GM21381 (cell line): Measurements from ENCODE around the gene ABL1.

Experiments used
- ATAC-seq: cut with Tn5 transposase; IDR thresholded peaks from one replicate; pipeline ENCODE4 v1.9.1; 2021; ENCODE audit warnings: mild to moderate bottlenecking, moderate library complexity; ENCODE audit not compliant: unreplicated experiment

The ABL1 gene

DNA sequence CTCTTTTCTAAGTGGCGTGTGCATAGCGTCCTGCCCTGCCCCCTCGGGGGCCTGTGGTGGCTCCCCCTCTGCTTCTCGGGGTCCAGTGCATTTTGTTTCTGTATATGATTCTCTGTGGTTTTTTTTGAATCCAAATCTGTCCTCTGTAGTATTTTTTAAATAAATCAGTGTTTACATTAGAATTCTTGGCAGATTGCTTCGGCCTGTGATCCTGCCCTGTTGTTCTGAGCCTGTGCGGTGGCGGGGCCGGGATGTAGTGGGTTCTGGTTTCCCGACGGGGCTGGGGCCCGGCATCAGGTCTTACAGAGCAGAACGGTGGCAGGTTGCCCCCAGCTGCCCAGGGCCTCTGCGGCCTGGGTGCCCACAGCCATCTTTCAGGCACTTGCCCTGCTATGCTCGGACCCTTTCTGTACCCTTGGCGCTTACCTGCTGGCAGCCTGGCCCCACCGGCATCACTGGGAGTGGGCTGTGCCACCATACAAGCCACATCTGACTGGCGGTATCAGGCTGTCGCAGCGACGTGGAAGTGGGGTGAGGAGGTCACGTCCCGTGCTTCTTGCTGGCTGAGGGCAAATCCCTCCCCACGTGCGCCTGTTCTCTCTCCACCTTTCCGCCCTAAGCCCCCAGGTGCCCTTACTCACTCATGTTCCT lies 52.6 kb downstream of the ABL1 start:
- no peak for ATAC-seq

DNA sequence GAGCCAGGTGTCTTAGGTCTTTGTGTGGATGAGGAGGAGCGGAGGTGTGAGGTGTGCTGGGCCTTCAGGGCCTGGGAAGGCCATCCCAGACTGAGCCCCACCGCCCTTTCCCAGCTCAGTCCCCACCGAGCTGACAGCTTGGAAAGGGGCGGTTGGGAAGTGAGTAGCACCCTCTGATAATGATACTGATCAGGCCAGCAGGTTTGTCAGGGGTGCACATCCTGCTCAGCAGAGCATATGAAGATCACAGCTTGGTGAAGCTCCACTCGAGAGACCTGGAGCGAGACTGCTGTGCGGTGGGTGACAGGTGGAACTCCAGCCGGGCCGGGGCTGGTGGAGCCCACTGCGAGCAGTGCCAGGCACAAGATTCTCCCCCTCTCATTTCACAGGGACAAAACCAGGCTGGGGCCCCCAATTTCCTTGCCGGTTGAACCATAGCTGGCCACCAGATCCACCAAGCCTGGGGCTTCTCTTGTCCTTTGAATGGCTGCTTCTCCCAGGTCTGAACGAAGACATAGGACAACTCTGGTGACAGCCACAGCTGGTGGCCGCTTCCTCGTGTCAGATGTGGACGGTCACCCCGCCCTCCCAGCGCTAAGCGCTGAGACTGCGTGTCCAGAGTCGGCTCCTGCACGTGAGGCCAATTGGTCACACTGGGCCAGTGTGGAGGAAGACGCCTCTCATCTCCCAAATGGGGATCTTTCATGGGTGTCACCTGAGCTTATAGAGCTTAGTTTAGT lies 53.3 kb downstream of the ABL1 start:
- no peak for ATAC-seq

DNA sequence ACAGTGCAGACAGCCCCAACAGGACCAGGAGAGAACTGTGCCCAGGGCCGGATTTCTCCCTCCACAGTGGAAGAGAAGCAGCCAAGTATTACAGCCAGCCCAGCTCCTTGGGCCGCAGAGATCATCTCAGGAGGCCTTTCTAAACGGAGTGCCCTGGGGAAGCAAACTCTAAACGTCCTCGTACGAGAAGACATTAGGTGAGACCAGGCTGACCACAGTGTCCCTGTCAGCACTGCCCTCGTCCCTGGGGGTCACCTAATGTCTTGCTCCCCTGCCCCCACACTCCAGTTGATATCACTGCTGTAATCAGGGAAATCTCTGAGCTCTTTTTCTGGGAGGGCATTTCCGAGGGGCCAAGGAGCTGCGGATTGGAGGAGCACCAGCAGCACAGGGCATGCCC lies 55.1 kb downstream of the ABL1 start:
- ATAC-seq, result no peak

DNA sequence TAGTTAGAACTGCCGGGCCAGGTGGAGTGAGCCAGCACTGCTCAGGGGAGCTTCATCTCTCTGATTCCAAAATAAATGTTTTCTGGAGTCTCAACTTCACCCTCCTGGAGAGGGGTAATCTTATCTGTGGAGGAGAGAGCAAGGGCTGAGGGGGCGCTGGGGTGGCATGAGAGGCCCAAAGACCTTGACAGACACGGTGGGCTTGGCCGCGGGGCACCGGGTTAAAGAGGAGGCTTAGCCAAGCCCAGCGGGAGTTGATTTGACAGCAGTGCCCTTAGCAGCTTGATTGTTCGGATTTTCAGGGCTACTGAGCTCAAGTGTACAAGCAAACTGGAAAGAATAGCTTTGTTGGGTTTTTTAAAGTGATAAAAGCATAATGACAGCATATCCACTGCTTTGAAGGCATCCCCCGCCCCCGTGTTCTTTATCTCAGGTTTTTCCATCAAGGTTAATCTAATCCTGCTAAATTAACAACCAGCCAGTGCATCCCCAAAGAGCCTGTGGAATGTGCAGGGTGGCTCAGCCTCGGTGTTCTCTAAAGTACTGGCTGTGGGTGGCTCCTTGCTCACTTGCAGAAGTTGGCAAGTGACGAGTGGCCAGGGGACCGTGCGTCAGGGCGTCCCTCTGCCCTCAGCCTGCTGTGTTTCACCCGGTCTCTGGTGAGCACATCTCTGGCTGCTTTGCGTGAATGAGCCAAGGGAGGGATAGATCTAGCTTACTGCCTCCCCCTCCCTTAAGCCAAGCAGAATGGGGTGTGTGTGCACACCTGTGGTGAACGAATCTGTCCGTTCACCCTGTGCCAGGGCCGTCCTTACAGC lies 56.0 kb downstream of the ABL1 start:
- no peak for ATAC-seq

DNA sequence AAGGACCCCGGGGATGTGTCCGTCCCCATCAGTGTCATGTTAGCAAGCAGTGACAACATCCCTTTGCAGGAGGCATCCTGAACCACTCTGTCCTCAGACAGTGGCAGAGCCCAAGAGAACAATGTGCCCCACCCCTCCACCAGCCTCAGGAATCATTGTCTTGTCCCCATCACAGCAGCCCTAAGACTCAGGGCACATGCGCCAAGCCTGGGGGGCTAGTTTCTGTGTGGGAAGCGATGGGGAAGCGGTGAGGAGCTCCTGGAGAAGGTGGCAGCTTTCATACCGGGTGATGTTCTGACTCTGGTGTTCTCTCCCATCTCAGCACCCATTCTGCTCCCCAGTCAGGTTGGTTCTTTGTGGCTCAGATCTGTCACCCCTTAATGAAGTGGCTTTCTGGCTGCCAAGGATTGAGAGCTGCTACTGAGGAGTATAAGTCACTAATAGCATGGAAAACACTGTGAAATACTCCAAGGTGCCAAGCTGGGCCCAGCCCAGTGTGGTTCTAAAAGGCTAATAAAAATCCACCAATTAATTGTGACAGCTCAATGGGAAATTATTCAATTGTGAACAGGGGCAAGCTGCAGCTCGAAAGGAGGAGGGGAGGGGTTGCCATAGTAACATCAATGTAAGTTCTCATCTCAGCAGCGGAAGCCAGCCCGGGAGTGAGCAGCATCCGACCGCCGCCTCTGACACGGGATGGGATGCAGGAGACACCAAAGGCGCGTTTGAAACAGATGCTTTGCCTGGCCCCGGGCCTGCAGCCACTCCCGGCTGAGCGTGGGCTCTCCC lies 56.8 kb downstream of the ABL1 start:
- ATAC-seq, result no peak

DNA sequence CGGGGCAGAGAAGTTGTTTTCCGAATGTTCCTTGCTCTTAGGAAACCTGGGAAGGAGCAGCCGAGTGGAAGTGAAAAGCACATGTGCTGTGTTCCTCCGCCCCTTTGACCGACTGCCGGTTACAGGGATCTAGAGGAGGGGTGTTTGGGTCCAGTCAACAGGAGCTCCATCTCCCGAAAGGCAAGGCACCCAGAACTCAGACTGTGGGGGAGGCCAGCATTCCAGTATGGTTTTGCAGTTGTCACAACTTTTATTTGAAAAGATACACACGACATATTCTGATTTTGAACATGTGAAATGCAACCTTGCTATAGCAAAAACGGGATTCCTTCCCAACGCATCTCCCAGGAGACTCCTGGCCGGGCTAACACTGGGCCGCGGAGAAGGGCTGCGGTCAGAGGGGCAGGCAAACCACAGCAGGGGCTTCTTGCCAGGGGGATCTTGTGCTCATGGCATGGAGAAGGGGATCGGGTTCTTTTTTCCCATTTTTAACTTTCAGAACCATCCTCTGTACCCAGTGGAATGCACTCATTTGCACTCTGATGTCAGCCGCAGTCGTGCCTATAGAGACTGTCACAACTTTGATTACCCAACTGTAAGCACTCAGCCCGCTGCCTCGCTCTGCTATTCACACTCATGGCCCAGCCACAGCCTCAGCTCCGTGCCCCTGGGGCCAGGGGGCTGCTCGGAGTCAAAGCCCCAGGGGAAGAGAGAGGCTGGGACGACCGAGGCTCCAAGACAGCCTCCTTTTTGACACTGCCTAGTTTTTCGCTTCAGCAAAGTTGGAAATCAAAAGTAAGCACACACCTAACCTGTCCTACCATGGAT lies 57.6 kb downstream of the ABL1 start:
- no peak for ATAC-seq

DNA sequence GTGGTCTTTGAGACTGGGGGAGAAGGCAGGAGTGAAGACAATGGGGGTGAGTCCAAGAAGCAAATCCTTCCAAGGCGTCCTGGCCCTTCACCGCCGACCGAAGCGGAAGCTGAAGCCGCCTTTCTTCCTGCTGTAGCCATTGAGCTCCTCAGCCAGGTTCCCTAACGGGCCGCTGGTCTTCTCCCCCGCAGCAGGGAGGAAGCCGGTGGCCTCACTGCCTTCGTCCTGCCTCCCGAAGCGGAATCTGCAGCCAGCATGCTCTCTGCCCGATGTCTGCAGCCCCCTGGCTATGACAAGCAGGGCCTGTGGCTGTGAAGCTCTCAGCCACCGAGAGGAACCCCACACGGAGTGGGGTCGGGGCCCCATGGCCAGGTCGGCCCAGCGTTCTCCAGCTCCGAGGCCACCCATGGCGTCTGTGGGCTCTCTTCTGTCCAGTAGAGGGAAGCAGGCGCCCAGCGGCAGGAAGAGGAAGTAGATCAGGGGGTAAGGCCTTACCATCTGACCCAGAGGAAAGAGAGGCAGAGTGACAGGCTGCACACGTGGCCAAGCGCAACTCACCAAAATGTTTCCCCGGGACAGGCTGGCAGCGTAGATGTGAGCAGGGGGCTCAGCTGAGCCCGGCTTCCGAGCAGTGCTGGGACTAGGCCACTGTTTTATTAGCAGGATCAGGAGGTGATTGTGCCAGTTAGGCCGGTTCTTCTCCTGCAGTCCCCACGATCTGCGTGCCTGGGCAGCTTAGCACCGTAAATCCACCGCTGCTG lies 58.5 kb downstream of the ABL1 start:
- ATAC-seq, result no peak

DNA sequence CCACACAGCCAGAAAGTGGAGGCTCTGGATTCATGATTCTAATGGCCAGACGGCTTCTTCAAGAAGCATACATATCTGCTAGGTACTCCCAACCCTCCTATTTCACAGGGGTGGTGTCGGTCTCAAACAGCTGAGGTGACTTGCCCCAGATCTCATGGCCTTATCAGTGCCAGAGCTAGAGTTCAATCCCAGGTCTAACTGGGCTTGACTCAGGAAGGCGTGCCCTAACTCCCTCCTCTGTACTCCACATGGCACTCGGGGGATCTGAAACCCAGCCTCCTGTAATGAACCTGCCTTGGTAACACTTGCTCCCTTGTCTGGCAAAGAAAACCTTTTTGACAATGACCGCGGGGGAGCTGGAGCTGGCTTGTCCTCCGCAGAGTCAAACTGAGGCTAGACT lies 59.5 kb downstream of the ABL1 start:
- no peak for ATAC-seq

DNA sequence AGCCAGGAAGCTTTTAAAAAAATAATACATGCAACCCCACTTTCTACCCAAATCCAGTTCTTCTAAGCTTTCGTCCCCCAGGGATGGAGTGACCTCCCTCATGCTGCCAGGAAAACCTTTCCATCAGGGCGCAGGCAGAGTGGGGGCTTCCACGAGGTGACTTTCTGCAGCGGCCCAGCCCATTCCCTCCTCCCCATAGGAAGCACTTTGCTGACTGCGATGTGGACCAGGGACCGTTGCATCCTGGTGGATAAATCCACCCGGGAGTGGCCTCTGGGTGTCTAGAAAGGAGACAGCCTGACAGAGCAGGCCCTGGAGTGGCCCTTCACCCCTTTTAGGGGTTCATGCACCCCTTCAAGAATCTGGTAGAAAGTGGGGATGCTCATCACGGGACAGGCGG lies 60.0 kb downstream of the ABL1 start:
- ATAC-seq, result no peak

DNA sequence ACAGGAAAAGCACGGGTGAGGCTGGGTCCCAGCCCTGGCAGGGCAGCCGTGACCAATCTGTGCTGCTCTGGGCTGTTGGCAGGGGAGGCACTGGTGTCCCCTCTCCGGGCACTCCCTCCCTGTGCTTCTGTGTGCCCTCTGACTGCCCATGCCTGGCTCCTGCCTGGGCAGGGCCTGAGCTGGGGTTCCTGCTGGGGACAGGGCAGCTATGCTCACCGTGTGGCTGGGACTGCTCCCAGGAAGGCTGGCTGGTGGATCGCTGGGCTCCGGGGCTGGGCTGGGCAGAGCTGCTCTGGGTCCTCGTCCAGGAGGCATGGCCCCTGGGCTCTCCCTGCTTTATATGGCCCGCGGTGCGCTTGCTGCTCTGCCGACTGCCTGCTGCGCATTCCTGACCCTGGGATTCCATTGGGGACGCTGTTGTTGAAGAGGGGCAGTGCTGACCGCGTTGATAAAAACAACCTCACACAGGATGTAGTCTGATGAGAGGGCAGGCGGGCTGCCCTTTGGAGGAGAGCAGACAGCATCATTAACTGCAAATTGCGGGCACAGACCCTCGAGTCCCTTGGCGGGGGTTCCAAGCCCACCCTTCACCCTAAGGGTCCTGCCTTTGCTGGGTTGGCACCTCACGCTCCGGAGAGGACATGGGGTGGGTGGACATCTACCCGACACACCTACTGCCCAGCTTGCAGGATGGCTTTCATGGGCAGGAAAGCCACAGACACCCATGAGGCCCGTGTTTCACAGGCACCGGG lies 60.6 kb downstream of the ABL1 start:
- no peak for ATAC-seq

DNA sequence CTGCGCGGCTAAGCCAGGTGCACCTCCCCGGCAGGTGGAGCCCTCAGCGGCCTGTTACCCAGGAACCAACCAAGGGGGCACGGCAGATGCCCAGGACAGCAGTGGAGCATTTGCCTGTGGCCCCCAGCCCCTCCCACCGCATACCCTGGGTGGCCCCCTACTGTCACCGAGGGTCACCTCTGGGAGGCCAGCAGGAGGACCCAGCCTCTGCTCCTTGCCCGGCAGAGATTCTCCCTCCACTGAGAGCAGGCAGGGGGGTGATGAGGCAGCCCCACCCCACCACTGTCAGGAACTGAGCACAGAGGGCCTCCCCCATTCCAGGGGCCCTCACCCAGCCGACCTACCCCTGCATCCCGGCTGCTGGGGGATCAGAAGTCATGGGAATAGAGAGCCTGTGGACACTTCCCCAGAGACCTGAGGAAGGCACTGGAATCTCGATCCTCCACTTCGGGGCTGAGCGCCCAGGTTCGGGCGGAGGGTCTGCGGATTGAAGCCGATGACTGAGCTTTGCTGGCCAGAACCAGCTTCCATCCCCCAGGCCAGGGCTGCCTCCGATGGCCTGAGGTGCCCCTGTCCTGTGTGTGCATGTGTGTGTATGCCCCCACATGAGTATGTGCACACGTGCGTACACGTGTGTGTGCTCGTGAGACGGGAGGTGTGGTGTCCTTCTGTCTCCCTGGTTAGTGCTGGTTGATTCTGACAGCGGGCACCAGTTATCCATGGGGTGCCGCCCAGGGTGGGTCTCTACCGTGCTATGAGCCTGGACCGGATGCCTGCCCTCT lies 61.4 kb downstream of the ABL1 start, which contains the start of gene QRFP:
TSS of gene QRFP (minus strand) at position 580 of the 782 bp plus-strand sequence. CDS start 2,974 bp downstream, outside the sequence.
- ATAC-seq, result no peak

DNA sequence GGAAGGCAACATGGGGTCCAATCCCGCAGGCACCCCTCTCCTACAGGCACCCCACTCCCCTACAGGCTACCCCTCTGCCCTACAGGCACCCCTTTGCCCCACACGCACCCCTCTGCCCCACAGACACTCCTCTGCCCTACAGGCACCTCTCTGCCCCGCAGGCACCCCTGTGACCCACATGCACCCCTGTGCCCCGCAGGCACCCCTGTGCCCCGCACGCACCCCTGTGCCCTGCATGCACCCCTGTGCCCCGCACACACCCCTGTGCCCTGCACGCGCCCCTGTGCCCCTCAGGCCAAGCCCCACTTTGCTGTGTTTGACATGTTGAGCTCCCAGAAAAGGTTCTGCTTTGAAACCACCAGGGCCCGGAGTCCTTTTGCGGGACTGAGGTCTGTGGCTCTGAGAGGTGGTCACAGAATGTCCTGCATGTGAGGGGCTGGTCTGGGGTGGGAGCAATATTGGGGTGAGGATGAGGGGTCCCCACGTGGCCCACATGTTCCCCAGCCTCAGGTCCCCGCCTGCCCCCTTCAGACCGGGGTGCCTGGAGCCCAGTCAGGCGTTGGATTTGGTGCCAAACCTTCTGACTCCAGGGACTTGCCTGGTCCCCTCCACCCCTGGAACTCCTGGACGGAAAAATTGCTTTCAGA lies 62.2 kb downstream of the ABL1 start:
- no peak for ATAC-seq

DNA sequence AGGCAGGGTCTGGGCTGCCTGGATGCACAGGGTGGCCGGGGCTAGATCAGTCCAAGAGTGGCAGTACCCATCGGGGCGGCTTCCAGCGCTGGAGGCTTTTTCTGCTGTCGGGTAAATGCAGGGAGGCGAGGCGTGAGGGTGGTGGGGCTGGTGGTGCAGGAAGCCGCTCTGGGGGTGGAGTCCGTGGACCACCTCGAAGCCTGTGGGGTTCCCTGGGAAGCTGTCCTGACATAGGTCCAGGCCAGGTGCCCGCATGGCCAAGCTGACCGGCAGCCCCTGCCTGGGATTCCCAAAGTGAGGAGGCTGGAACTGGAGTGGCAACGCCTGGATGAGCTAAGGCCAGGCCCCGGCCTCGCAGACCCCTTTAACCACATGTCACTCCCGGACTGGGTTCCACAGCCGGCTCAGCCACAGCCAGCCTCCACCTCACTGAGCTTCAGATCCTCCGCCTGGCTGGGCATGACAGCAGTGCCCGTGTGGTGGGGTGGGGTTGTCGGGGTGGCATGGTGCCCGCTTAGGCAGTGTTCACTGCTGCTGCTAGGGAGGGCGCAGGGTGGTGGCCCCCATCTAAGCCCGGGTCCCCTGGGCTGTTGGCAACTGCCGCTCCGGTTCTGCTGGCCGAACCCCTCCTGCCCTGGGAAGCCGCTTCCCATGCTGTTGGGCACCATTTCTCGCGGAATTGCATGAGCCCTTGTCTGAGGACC lies 62.9 kb downstream of the ABL1 start:
- no peak for ATAC-seq

DNA sequence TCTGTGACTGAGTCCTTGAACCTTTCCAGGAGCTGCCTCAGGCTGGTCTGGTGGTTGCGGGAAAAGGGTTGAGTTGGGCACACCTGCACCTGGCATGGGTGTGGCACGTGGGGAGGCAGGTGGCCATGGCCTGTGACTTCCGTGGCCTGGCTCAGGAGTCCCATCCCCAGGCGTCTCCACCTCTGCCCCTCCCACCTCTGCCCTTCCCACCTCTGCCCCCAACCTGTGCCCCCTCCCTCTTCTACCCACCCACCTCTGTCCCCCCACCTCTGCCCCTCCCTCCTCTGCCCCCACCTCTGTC lies 63.4 kb downstream of the ABL1 start:
- ATAC-seq, result no peak

DNA sequence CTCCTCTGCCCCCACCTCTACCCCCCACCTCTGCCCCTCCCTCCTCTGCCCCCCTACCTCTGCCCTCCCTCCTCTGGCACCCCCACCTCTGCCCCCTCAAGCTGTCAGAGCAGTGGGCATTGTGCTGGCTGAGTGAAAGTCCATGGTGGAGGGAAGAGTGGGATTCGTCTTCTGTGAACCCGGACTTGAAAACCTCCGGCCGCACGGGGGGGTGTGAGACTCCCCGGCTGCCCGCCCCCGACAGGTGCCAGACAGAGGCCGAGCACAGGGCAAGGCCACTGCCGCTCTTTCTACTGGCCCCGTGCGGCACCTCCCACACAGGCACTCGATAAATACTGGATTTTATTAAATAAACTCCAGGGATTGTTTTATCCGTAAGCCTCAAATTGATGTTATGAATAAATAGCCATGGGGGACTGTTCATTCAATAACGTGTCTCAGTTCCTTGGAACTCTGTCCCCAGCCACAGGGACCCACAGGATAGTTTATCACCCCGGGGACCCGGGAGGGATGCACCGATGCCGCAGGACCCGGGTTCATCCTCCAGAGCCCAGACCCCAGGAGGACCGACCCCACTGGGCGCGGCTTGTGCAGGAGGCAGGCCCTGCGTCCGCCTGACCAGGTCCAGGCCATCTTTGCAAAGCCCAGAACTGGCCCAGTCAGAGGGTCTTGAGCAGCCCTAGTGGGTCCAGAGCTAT lies 64.1 kb downstream of the ABL1 start:
- no peak for ATAC-seq

DNA sequence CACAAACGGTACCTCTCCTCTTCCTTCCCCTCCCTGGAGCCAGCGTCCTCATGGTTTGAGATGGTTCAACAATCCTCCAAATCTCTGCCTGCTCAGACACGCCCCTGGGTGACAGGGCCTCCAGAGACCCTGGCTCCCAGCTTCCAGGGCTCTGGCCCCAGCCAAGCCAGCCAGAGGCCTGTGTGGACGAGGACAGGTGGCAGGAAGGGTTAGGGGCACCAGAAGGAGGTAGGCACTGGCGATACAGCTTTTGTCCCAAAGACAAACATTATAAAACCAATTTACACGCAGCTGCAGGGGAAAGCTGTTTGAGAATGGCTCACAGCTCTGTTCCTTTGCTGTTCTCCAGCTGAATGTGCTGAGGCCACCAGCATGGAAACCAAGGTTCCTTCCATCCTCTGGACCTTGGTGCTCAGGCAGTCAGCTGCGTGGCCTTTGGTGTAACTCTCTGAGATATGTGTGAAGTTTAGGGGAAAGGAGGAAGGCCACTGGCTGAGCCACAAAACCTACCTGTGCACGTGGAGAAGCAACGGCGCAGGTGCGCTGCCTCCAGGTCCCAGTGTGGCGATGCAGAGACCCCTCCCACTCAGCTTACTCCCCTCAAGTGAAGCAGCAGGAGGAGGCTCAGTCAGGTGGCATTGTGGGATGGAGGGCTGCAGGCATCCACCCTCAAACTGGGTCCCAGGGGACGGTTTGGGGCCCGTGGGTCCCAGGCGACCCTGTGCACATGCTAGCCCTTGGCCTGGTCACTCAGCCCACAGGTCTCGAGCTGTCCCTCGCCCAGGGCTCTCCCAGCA lies 65.8 kb downstream of the ABL1 start:
- no peak for ATAC-seq
